ENCODE data around the gene CPA1. TPM values are rescaled to one million over a fixed set of nuclear protein-coding genes. Genes with fewer than 3 reads are reported as not detected.

Gene CPA1
- total RNA-seq, 2 donors from 2014 or later: not detected

DNA sequence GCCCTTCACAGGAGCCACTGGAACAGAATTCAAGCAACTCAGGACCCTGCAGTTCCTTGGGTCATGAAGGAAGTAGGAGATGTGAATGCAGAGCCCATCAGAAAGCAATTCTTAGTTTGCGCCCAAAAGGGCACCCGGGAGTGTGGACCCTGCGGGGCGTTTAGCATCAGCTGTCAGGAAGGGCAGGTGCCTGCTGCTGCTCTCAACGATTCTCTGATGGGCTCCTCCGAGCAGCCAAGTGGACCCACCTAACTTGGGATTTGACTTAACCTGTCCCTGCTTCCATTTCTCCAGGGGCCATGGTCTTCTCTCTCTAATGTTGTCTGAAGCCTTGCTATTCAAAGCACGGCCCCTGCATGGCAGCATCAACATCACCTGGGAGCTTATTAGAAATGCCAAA is 18.6 kb upstream of the CPA1 start:
- ATAC-seq (replicated peaks in 1 of 2) (no peak), DNase-seq (no peak)
- Mint-ChIP-seq H3K4me3 (no peak overlapping the region), H3K4me1 (ENCODE audit: low read depth) (peaks cover 31% of the 10 kb centered on the region), H3K9me3 (peaks cover 9 to 10% of the 10 kb centered on the region in 2 donors), H3K36me3 (ENCODE audit: insufficient read depth in 2 of 2) (peaks cover 9 to 11% of the 10 kb centered on the region in 2 donors), H3K27me3 (ENCODE audit: low read depth) (no peaks in the 10 kb centered on the region), H3K27ac (no peak overlapping the region)

DNA sequence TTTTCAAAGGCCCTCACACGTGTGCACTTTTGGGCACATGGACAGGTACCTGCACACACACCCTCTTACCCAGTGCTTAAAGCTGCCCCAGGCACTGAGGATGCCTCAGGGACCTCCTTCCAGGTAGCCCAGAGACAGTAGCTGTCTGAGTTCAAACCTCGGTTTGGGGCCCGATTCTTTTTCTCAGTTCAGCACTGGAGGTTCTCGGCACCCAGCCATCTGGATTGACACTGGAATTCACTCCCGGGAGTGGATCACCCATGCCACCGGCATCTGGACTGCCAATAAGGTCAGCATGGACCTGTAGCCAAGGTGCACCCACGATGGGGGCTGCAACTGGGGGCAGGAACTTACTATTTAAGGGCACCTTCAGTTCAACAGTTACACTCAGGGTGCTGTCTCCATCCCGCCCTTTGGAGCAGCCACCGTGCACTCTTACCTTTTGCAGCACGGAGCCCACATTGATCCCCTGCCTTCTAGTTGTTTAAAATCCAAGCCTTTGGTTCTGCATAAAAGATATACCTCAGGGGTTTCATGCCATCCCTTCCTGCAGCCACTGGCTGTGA is 18.0 kb upstream of the CPA1 start:
- no peak overlapping the region for H3K4me3 Mint-ChIP-seq
- DNase-seq (no peak), ATAC-seq (replicated peaks in 1 of 2) (no peak)
- no peak overlapping the region for H3K27ac Mint-ChIP-seq
- peaks cover 11% of the 10 kb centered on the region in 2 donors for H3K36me3 Mint-ChIP-seq (ENCODE audit: insufficient read depth in 2 of 2)
- H3K9me3 Mint-ChIP-seq: peaks cover 9 to 10% of the 10 kb centered on the region in 2 donors
- peaks cover 38% of the 10 kb centered on the region for H3K4me1 Mint-ChIP-seq (ENCODE audit: low read depth)
- H3K27me3 Mint-ChIP-seq (ENCODE audit: low read depth): no peaks in the 10 kb centered on the region

DNA sequence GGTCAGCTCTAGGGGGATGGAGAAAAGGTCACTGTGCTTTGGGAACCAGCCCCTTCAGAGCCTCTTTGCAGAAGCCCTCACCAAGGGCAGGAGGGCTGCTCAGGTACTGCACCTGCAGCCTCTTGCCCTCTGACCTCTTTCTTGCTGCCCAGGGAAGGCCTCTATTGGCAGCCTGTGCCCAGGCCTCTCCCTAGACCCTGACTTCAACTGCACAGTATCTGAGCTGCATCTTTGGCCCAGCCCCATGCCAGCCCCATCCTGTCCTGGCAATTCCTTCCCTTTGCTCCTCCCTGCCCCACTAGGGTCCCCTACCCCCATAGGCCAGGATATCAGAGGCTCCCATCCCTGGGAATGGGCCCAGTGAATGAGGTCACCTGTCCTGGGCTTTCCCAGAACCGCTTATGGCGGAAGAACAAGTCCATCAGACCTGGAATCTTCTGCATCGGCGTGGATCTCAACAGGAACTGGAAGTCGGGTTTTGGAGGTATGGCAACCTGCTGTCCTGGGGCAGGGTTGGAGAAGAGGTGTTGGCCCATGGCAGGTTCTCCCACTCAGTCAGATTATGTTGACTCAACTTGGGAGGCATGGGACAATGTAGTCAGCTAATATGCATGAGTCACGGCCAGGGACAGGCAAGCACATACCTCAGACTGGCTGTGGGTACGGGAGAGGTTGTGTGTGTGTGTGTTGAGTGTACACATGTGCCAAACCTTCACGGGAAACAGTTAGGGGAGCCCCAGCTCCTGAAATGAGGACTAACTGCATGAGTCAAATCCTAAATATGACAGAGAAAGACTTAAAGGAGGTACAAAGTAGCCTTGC is 17.1 kb upstream of the CPA1 start:
- Mint-ChIP-seq H3K9me3 (peaks cover 9 to 10% of the 10 kb centered on the region in 2 donors), H3K27me3 (ENCODE audit: low read depth) (no peaks in the 10 kb centered on the region), H3K27ac (no peak overlapping the region), H3K4me1 (ENCODE audit: low read depth) (peaks cover 41% of the 10 kb centered on the region), H3K4me3 (peak overlapping the region in 1 of 2 donors; percentile 44), H3K36me3 (ENCODE audit: insufficient read depth in 2 of 2) (peaks cover 11% of the 10 kb centered on the region in 2 donors)
- DNase-seq (peak; percentile 76 to 83), ATAC-seq (replicated peaks in 1 of 2) (peak; percentile 96 to 97)

DNA sequence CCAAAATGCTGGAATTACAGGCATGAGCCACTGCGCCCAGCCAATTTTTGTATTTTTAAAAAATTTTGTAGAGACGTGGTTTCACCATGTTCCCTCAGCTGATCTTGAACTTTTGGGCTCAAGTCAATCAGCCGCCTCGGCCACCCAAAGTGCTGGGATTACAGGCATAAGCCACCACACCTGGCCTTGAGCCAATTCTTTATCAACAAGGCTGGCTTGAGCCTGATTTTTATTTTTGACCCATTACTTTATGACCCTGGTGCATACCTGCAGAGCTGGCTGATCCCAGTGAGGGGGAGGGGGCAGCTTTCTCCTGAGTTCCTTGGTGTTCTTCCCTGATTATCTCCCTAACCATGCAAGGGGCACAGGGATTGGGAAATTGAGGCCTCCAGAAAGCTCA is 15.8 kb upstream of the CPA1 start:
- DNase-seq: no peak
- ATAC-seq (replicated peaks in 1 of 2): no peak
- no peak overlapping the region for H3K27ac Mint-ChIP-seq
- peaks cover 3 to 9% of the 10 kb centered on the region in 2 donors for H3K36me3 Mint-ChIP-seq (ENCODE audit: insufficient read depth in 2 of 2)
- H3K9me3 Mint-ChIP-seq: peaks cover 3 to 10% of the 10 kb centered on the region in 2 donors
- peaks cover 52% of the 10 kb centered on the region for H3K4me1 Mint-ChIP-seq (ENCODE audit: low read depth)
- no peaks in the 10 kb centered on the region for H3K27me3 Mint-ChIP-seq (ENCODE audit: low read depth)
- no peak overlapping the region for H3K4me3 Mint-ChIP-seq

DNA sequence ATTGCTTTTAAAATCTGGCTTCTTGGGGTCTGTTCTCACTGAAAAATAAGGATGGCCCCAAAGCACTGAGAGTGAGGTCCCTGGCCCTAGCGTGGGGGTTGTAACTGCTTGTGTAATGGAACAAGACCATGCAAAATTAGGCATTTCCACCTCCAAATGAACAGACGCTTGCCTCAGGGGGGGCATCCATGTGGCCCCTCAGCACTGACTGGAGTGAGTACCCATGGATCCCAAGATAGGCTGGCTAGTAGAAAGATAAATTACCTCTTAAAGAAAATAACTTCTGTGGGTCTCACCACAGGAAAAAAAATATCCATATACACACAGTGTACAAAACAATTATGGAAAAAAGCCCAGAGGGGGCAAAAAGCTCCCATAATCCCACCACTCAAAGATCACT is 15.2 kb upstream of the CPA1 start:
- Mint-ChIP-seq H3K4me3 (no peak overlapping the region), H3K36me3 (ENCODE audit: insufficient read depth in 2 of 2) (peaks cover 0 to 7% of the 10 kb centered on the region in 2 donors), H3K4me1 (ENCODE audit: low read depth) (peaks cover 58% of the 10 kb centered on the region), H3K27ac (no peak overlapping the region), H3K27me3 (ENCODE audit: low read depth) (no peaks in the 10 kb centered on the region), H3K9me3 (peaks cover 0 to 9% of the 10 kb centered on the region in 2 donors)
- DNase-seq (no peak), ATAC-seq (replicated peaks in 1 of 2) (no peak)

DNA sequence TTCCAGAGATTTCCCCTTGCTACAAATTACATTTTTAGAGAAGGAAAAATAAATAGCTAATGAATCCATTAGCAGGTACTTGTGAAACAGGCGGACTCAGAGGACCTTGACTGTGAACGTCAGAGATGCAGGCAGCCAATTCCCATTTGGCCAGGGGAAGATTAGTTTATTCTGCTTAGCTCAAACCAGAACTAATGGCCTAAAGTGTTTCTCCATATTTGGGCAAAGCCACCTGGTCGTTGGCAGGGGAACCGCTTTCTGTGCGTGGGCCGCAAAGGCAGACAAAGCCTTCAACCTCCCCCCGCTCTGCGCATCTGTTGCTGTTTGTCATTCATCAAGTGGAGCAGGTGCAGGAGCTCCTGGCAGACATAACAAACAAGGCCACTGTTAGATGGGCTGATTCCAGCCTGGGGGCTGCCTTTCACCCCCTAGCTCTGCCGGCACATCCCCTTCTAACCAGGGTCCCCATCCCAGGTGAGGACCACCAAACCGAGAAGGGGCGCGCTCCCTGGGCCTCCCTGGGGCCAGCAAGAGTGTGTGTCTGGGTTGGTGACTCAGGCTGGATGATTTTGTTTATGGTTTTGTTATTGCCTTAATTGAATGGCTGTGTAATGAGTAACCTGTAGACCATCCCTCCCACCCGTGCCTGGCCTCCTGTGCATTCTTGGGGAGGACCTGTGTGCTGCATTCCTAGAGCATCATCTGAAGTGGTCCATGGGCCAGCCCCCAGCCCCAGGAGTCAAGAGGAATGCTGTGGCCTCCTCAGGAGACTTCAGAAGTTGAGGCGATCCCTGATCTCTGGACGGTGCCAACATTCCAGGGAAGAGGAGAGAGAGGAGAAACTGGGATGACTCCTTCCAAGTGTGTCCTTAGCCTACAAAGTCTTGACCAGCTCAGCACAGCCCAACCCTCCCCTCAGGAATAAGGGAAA is 14.5 kb upstream of the CPA1 start:
- Mint-ChIP-seq H3K9me3 (peaks cover 0 to 3% of the 10 kb centered on the region in 2 donors), H3K27ac (no peak overlapping the region), H3K4me1 (ENCODE audit: low read depth) (peaks cover 58% of the 10 kb centered on the region), H3K36me3 (ENCODE audit: insufficient read depth in 2 of 2) (peaks cover 0 to 5% of the 10 kb centered on the region in 2 donors), H3K4me3 (peak overlapping the region; percentile 54 to 56), H3K27me3 (ENCODE audit: low read depth) (no peaks in the 10 kb centered on the region)
- peak; percentile 21 to 43 for DNase-seq
- peak in 1 of 2 donors; percentile 30 for ATAC-seq (replicated peaks in 1 of 2)

DNA sequence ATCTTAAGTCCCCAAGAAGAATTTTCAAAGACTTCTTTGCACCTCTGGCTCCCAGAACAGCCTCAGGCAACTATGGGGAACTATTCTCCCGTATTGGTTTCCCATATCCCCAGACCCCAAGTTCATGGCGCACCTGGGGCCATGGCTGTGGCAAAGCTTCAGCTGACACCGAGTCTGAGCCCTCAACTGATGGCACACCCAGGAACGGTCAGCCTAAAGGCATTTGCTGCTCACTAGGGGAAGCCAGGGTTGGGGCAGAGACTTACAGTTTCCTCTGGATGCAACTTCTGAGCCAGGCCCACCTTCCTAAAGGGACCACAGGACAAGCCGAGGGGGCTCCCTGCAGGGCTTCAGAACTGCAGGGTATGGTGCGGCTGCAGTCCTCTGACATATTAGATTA is 13.7 kb upstream of the CPA1 start:
- Mint-ChIP-seq H3K27ac (no peak overlapping the region), H3K4me1 (ENCODE audit: low read depth) (peaks cover 58% of the 10 kb centered on the region), H3K36me3 (ENCODE audit: insufficient read depth in 2 of 2) (peaks cover 0 to 5% of the 10 kb centered on the region in 2 donors), H3K9me3 (no peaks in the 10 kb centered on the region), H3K4me3 (peak overlapping the region; percentile 56 to 66), H3K27me3 (ENCODE audit: low read depth) (no peaks in the 10 kb centered on the region)
- no peak for DNase-seq
- ATAC-seq (replicated peaks in 1 of 2): no peak

DNA sequence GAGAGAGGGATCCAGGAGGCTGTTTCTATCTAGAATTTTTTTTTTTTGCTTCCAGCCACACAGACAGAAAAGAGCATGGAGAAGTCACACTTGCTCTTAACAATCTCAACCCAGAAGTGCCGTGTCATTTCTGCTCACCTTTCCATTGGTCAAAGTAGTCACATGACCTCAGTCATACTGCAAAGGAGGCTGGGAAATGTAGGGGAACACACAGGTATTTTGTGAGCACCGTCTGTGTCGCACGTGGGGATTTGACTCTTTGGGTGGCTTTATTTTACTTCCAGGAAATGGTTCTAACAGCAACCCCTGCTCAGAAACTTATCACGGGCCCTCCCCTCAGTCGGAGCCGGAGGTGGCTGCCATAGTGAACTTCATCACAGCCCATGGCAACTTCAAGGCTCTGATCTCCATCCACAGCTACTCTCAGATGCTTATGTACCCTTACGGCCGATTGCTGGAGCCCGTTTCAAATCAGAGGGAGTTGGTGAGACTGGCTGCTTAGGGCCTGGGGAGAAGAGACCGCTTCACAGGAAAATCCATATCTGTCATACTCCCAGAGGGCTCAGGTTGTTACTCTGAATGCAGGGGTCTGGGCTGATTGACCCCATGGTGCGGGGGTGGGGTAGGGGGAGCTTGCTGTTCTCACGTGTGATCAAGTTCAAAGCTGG is 13.1 kb upstream of the CPA1 start:
- Mint-ChIP-seq H3K27ac (peak overlapping the region; percentile 17), H3K36me3 (ENCODE audit: insufficient read depth in 2 of 2) (peaks cover 0 to 5% of the 10 kb centered on the region in 2 donors), H3K9me3 (no peaks in the 10 kb centered on the region), H3K4me3 (peak overlapping the region; percentile 56 to 66), H3K4me1 (ENCODE audit: low read depth) (peaks cover 58% of the 10 kb centered on the region), H3K27me3 (ENCODE audit: low read depth) (no peaks in the 10 kb centered on the region)
- peak in 1 of 2 donors; percentile 20 for DNase-seq
- ATAC-seq (replicated peaks in 1 of 2): no peak

DNA sequence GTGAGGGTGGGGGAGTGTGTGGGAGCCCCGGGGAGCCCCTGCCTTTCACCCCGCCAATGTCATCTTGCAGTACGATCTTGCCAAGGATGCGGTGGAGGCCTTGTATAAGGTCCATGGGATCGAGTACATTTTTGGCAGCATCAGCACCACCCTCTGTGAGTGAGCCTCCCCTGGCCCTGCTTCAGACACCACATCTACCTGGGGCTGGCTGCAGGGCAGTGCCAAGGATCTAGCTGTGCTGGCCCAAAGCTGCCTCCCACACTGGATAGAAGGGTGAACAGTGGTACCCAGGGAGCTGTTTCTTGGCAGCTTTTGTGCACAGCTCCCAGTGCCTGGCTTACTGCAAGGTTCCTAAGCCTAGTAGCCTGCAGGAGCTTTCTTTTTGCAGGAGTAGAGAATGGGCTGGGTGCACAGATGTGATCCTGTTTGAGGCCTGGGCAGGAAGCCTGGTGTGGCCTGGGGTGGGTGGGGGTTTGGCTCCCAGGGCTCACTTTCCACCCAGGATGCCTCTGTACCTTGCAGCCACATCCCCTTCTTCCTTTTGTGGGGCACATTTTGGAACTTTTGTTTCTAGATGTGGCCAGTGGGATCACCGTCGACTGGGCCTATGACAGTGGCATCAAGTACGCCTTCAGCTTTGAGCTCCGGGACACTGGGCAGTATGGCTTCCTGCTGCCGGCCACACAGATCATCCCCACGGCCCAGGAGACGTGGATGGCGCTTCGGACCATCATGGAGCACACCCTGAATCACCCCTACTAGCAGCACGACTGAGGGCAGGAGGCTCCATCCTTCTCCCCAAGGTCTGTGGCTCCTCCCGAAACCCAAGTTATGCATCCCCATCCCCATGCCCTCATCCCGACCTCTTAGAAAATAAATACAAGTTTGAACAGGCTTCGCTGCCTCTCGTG is 12.2 kb upstream of the CPA1 start:
- no peak for ATAC-seq (replicated peaks in 1 of 2)
- no peaks in the 10 kb centered on the region for H3K27me3 Mint-ChIP-seq (ENCODE audit: low read depth)
- H3K4me1 Mint-ChIP-seq (ENCODE audit: low read depth): peaks cover 57% of the 10 kb centered on the region
- peaks cover 0 to 5% of the 10 kb centered on the region in 2 donors for H3K36me3 Mint-ChIP-seq (ENCODE audit: insufficient read depth in 2 of 2)
- no peak for DNase-seq
- H3K4me3 Mint-ChIP-seq: peak overlapping the region in 1 of 2 donors; percentile 56
- no peak overlapping the region for H3K27ac Mint-ChIP-seq
- no peaks in the 10 kb centered on the region for H3K9me3 Mint-ChIP-seq

DNA sequence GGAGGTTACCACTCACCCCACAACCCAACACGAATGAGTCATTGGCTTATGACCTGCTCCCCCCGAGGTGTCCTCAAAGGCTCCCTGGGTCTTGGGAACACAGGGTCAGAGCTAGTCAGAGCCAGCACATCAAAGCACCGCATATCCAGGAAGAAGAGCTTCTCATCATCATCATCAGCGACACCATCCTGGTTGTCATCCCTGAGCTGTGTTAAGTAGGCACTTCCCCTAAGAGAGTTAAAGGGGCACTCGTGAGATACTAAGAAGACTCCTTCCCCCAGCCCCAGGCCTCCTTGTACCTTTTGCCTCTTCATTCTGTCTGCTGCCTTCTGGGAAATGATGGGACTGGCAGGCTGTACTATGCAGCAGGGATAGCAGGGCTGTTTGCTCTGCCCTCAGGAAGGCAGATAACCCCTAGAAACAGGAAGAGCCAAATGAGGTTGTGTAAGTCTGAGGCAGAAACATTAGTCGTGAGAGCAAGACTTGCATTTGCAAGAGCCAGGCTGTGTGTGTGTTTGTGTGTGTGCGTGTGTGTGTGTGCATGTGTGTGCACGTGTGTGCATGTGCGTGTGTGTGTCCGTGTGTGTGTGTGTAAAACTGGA is 11.1 kb upstream of the CPA1 start:
- H3K27ac Mint-ChIP-seq: peak overlapping the region; percentile 60
- no peaks in the 10 kb centered on the region for H3K27me3 Mint-ChIP-seq (ENCODE audit: low read depth)
- peak overlapping the region; percentile 46 to 55 for H3K4me3 Mint-ChIP-seq
- peaks cover 0 to 5% of the 10 kb centered on the region in 2 donors for H3K36me3 Mint-ChIP-seq (ENCODE audit: insufficient read depth in 2 of 2)
- H3K9me3 Mint-ChIP-seq: no peaks in the 10 kb centered on the region
- peaks cover 46% of the 10 kb centered on the region for H3K4me1 Mint-ChIP-seq (ENCODE audit: low read depth)
- ATAC-seq (replicated peaks in 1 of 2) (peak; percentile 33 to 49), DNase-seq (peak in 1 of 2 donors; percentile 12)

DNA sequence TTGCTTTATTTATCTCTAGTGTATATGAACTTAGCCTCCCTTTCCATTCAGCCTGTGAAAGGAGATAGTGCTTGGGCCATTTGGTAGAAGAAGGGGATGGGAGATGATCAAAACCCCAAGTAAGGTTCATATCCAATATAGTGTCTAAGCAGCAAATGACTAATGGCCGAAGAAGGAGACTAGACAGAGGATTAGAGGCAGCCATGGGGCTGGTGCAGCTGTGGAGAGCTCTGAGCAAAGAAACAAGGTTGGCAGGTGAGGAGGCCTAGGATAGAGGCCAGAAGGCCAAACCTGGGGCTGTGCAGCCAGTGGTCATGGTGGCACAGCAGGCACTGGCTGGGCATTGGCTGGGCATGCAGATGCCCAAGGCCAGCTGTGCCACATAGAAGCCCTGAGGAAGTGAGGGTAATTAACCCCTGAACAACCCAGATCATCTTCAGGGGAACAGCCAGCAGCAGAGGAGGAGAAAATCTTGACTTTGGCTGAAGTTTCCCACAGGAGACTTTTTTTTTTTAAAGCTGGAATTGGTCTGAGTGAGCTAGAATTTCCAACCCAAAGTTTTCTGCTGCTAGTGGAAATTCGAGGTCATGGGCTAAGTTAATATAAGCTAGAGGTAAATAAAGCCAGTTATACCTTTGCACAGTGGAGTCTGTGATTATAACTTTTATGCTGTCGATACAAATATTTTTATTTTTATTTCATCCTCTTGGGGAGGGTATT is 10.3 kb upstream of the CPA1 start:
- peaks cover 0 to 5% of the 10 kb centered on the region in 2 donors for H3K36me3 Mint-ChIP-seq (ENCODE audit: insufficient read depth in 2 of 2)
- H3K9me3 Mint-ChIP-seq: no peaks in the 10 kb centered on the region
- no peak for ATAC-seq (replicated peaks in 1 of 2)
- H3K4me1 Mint-ChIP-seq (ENCODE audit: low read depth): peaks cover 44% of the 10 kb centered on the region
- H3K27ac Mint-ChIP-seq: no peak overlapping the region
- H3K4me3 Mint-ChIP-seq: no peak overlapping the region
- H3K27me3 Mint-ChIP-seq (ENCODE audit: low read depth): no peaks in the 10 kb centered on the region
- no peak for DNase-seq

Measured in activated T-cell treated with anti-CD3 and anti-CD28 coated beads, Interleukin-2, amount 50 U/mL, for 72 hours (primary cell).